Activated T-helper 17 cell treated with anti-CD3 and anti-CD28 coated beads, Interleukin-2, amount 50 U/mL, for 72 hours (primary cell): ENCODE measurements around the gene SMTNL2. TPM values are rescaled to one million over a fixed set of nuclear protein-coding genes. Genes with fewer than 3 reads are reported as not detected.
"Not testable (repeated sequence)": the region's sequence is repeated elsewhere in the genome, so short reads cannot be mapped to it uniquely, and the experiment has no call there.

Experiments used
- ATAC-seq: fragments of 150-1000 bp; cut with Tn5 transposase; replicated peaks from 2 replicates; pipeline ENCODE4 v1.10.0; 2021; ENCODE audit warnings: mild to moderate bottlenecking, moderate library complexity
- H3K27ac Mint-ChIP-seq: one replicate; pipeline ENCODE4 v1.8.0; 2022; ENCODE audit warnings: mixed read lengths
- H3K27me3 Mint-ChIP-seq: one replicate; pipeline ENCODE4 v1.8.0; 2022; ENCODE audit warnings: mixed read lengths
- H3K36me3 Mint-ChIP-seq: one replicate; pipeline ENCODE4 v1.8.0; 2022; ENCODE audit warnings: low read depth, mild to moderate bottlenecking, mixed read lengths
- H3K4me1 Mint-ChIP-seq: one replicate; pipeline ENCODE4 v1.8.0; 2022; ENCODE audit warnings: mixed read lengths
- H3K4me3 Mint-ChIP-seq: one replicate; pipeline ENCODE4 v1.8.0; 2022; ENCODE audit warnings: mild to moderate bottlenecking, mixed read lengths
- H3K9me3 Mint-ChIP-seq: one replicate; pipeline ENCODE4 v1.8.0; 2022; ENCODE audit warnings: mixed read lengths
- total RNA-seq, 2 donors: library from RNA; stranded (reverse); gene quantifications; one replicate each; pipeline ENCODE4 v1.2.3, GENCODE V29; 2022

Gene SMTNL2
- total RNA-seq, 2 donors from 2014 or later = not detected

- Mint-ChIP-seq H3K27me3 (no peaks in the 10 kb centered on the region), H3K9me3 (no peaks in the 10 kb centered on the region), H3K4me1 (peaks cover 26% of the 10 kb centered on the region), H3K36me3 (no peaks in the 10 kb centered on the region), H3K27ac (peak overlapping the region; percentile 92), H3K4me3 (peak overlapping the region; percentile 61)
- no peak for ATAC-seq
Measured at GRCh38 chr17:4562015-4562969, 22.0 kb upstream of the SMTNL2 start.

DNA sequence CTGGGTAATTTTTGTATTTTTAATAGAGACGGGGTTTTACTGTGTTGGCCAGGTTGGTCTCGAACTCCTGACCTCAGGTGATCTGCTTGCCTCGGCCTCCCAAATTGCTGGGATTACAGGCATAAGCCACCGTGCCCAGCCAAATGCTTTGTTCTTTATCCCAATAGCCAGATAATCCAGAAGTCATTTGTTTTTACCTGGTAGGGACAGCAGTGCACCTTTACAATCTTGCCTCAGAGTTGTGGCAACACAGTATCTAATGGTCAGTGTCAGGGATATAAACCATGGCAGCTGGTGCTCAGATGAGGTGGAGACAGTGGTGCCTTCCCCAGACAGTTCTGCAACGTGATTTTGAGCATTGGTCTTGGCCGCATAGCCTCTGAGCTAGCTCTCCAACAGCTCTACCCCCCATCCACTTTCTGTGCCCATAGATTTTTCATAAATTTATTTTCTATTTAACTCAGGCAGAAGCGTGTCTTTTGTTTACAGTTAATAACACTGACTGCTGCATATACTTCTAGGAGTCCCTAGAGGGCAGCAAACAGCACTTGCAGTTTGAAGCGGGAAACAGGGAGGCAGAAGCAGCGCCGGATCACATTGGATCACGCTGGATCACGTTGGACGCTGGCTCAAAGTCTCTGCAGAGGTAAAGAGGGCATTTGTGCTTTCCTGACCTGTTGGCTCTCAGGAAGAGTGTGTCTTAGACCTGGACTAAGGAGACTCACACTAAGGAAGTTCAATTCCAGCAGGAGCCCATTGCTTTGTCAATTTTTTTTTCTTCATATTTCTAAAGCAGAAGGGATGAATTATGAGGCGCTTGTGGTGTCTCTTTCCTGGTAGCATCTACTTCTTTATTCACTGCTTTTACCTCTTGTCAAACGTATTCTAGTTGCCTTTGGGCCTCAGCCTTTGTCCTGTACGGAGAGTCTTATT, 18.9 kb upstream of the SMTNL2 start:
- Mint-ChIP-seq H3K4me3 (peak overlapping the region; percentile 21), H3K27ac (peak overlapping the region; percentile 67), H3K36me3 (no peaks in the 10 kb centered on the region), H3K4me1 (peaks cover 26% of the 10 kb centered on the region), H3K27me3 (no peaks in the 10 kb centered on the region), H3K9me3 (no peaks in the 10 kb centered on the region)
- peak; percentile 45 for ATAC-seq

DNA sequence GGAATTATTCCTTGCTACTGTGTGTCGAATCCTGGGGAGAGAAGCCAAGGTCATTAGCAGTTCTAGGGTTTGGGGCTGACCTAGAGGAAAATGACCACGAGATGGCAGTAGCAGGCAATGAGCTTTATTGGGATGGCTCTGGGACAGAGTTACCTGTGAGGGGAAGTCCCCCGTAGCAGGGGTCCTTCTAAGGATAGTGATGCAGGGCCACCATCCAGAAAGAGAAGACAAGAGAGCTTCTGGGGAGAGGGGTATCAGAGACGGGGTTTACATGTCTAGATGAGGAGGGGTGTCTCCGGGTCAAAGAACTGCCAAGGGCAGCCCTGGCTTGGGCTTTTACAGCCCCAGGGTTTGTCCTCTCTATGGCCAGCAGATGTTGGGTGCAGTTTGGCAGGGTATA, 17.5 kb upstream of the SMTNL2 start:
- H3K4me3 Mint-ChIP-seq = no peak overlapping the region
- H3K9me3 Mint-ChIP-seq = no peaks in the 10 kb centered on the region
- ATAC-seq = peak; percentile 37
- H3K27me3 Mint-ChIP-seq = no peaks in the 10 kb centered on the region
- no peak overlapping the region for H3K27ac Mint-ChIP-seq
- no peaks in the 10 kb centered on the region for H3K36me3 Mint-ChIP-seq
- peaks cover 26% of the 10 kb centered on the region for H3K4me1 Mint-ChIP-seq

GRCh38 chr17:4569591-4569990, 14.7 kb upstream of the SMTNL2 start:
- no peak overlapping the region for H3K4me3 Mint-ChIP-seq
- H3K27ac Mint-ChIP-seq = no peak overlapping the region
- H3K27me3 Mint-ChIP-seq = no peaks in the 10 kb centered on the region
- H3K4me1 Mint-ChIP-seq = peaks cover 16% of the 10 kb centered on the region
- H3K9me3 Mint-ChIP-seq = no peaks in the 10 kb centered on the region
- H3K36me3 Mint-ChIP-seq = no peaks in the 10 kb centered on the region
- no peak for ATAC-seq

DNA sequence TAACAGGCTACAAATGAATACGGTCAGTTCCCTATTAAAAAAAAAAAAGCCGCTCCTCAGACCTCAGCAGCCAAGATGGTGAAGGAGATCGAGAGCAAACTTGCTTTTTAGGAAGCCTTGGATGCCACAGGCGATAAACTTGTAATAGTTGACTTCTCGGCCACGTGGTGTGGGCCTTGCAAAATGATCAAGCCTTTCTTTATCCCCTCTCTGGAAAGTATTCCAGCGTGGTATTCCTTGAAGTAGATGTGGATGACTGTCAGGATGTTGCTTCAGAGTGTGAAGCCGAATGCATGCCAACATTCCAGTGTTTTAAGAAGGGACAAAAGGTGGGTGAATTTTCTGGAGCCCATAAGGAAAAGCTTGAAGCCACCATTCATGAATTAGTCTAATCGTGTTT, 12.2 kb upstream of the SMTNL2 start:
- H3K36me3 Mint-ChIP-seq = no peaks in the 10 kb centered on the region
- H3K9me3 Mint-ChIP-seq = no peaks in the 10 kb centered on the region
- no peak for ATAC-seq
- H3K4me1 Mint-ChIP-seq = peaks cover 11% of the 10 kb centered on the region
- H3K27ac Mint-ChIP-seq = no peak overlapping the region
- no peaks in the 10 kb centered on the region for H3K27me3 Mint-ChIP-seq
- no peak overlapping the region for H3K4me3 Mint-ChIP-seq

- H3K9me3 Mint-ChIP-seq = no peaks in the 10 kb centered on the region
- H3K36me3 Mint-ChIP-seq = no peaks in the 10 kb centered on the region
- H3K4me1 Mint-ChIP-seq = peaks cover 11% of the 10 kb centered on the region
- no peak for ATAC-seq
- peak overlapping the region; percentile 41 for H3K4me3 Mint-ChIP-seq
- H3K27ac Mint-ChIP-seq = peak overlapping the region; percentile 63
- H3K27me3 Mint-ChIP-seq = no peaks in the 10 kb centered on the region
Measured at GRCh38 chr17:4573115-4573514, 11.2 kb upstream of the SMTNL2 start.

GRCh38 chr17:4573669-4574068, 10.7 kb upstream of the SMTNL2 start:
- H3K9me3 Mint-ChIP-seq = no peaks in the 10 kb centered on the region
- H3K36me3 Mint-ChIP-seq = no peaks in the 10 kb centered on the region
- peak overlapping the region; percentile 63 for H3K27ac Mint-ChIP-seq
- ATAC-seq = peak; percentile 100
- H3K27me3 Mint-ChIP-seq = no peaks in the 10 kb centered on the region
- H3K4me1 Mint-ChIP-seq = peaks cover 11% of the 10 kb centered on the region
- peak overlapping the region; percentile 41 for H3K4me3 Mint-ChIP-seq

DNA sequence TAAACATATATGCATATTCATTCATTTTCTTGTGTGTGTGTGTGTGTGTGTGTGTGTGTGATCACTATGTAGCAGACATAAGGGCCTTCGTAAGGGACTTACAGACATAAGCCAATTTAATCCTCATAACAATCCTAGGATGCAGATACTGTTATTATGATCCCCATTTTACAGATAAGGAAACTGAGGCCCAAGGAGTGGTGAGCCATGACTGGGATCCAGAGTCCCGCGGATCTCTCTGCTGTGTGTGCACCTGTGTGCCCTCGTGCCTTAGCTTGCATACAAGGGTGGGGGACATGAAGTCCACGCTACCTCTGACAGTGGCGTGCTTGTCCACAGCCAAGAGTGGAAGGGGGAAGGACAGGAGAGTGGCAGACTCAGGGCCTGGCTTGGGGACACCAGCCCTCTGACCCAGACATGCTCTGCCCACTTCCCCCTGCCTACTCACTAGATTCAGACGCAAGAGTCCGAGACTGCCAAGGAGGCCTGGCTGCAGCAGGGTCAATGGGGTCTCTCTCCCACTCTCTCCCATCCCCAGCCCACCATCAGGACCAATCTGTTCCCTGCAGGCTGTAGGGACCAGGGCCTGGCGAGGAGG, 9.8 kb upstream of the SMTNL2 start:
- ATAC-seq = no peak
- peak overlapping the region; percentile 41 for H3K4me3 Mint-ChIP-seq
- H3K36me3 Mint-ChIP-seq = no peaks in the 10 kb centered on the region
- peaks cover 11% of the 10 kb centered on the region for H3K4me1 Mint-ChIP-seq
- H3K27ac Mint-ChIP-seq = no peak overlapping the region
- no peaks in the 10 kb centered on the region for H3K9me3 Mint-ChIP-seq
- no peaks in the 10 kb centered on the region for H3K27me3 Mint-ChIP-seq

- Mint-ChIP-seq H3K9me3 (no peaks in the 10 kb centered on the region), H3K27ac (no peak overlapping the region), H3K4me3 (no peak overlapping the region), H3K4me1 (peaks cover 11% of the 10 kb centered on the region), H3K36me3 (no peaks in the 10 kb centered on the region), H3K27me3 (peaks cover 3% of the 10 kb centered on the region)
- no peak for ATAC-seq
Measured at GRCh38 chr17:4576161-4576558, 8.2 kb upstream of the SMTNL2 start.

- Mint-ChIP-seq H3K27ac (no peak overlapping the region), H3K4me1 (peaks cover 11% of the 10 kb centered on the region), H3K4me3 (no peak overlapping the region), H3K36me3 (no peaks in the 10 kb centered on the region), H3K27me3 (peaks cover 7% of the 10 kb centered on the region), H3K9me3 (no peaks in the 10 kb centered on the region)
- ATAC-seq = no peak
Measured at GRCh38 chr17:4576729-4577322, 7.5 kb upstream of the SMTNL2 start.

DNA sequence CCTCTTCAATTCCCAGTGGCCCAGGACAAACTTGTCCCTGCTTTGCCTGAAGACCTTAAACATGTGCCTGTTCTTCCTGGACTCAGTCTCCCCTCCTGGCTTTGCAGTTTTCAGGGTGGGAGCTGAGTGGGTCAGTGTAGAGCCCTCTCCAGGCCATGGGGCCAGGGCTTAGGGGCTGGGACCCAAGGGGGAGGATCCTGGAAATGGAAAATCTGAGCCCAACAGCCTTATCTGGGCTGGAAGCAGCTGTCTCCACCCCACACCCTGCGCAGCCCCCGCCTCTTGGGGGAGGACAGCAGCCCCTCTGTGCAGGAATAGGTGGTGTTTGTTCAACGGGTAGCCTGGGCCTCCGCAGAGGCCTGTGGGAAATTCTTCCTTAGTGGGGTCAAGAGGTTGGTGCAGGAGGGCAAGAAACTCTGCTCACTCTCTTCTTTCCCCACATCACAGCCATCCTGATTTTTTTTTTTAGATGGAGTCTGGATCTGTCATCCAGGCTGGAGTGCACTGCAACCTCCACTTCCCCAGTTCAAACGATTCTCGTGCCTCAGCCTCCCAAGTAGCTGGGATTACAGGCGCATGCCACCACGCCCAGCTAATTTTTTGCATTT, 6.8 kb upstream of the SMTNL2 start:
- no peak overlapping the region for H3K4me3 Mint-ChIP-seq
- no peaks in the 10 kb centered on the region for H3K36me3 Mint-ChIP-seq
- H3K27me3 Mint-ChIP-seq = peaks cover 7% of the 10 kb centered on the region
- no peaks in the 10 kb centered on the region for H3K9me3 Mint-ChIP-seq
- H3K27ac Mint-ChIP-seq = no peak overlapping the region
- H3K4me1 Mint-ChIP-seq = peaks cover 11% of the 10 kb centered on the region
- no peak for ATAC-seq

GRCh38 chr17:4578349-4578748, 6.0 kb upstream of the SMTNL2 start:
- H3K9me3 Mint-ChIP-seq, H3K36me3 Mint-ChIP-seq, H3K4me1 Mint-ChIP-seq, ATAC-seq, H3K4me3 Mint-ChIP-seq, H3K27ac Mint-ChIP-seq: not testable (repeated sequence)
- peaks cover 14% of the 10 kb centered on the region for H3K27me3 Mint-ChIP-seq

DNA sequence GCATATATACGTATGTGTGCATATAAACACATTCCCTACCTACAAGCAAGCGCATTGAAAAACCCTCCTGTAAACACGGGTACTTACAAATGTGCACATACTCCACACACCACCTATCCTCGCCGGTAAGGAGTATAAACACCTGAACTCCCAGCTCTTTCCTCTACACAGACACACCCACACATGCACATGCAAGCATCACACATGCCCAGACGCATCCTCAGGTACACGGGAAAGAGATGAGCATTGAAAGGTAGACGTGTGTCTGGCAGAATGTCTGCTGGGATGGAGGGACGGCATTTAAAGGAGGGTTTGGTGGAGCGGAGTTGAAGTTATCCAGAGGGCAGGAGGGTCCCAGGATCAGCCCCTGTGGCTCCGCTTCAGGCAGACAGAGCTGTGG, 4.7 kb upstream of the SMTNL2 start:
- ATAC-seq = no peak
- Mint-ChIP-seq H3K4me3 (no peak overlapping the region), H3K36me3 (no peaks in the 10 kb centered on the region), H3K9me3 (no peaks in the 10 kb centered on the region), H3K4me1 (no peaks in the 10 kb centered on the region), H3K27me3 (peaks cover 21% of the 10 kb centered on the region), H3K27ac (no peak overlapping the region)

- peaks cover 24% of the 10 kb centered on the region for H3K27me3 Mint-ChIP-seq
- no peaks in the 10 kb centered on the region for H3K36me3 Mint-ChIP-seq
Measured at GRCh38 chr17:4580291-4580690, 4.0 kb upstream of the SMTNL2 start.

More at GRCh38 chr17:4580291-4580690, 4.0 kb upstream of the SMTNL2 start:
- ATAC-seq = no peak
- Mint-ChIP-seq H3K9me3 (no peaks in the 10 kb centered on the region), H3K27ac (no peak overlapping the region), H3K4me1 (no peaks in the 10 kb centered on the region), H3K4me3 (no peak overlapping the region)
